ENCODE data around the gene RASSF6. TPM values are rescaled to one million over a fixed set of nuclear protein-coding genes. Genes with fewer than 3 reads are reported as not detected.
"Not testable (repeated sequence)": the region's sequence is repeated elsewhere in the genome, so short reads cannot be mapped to it uniquely, and the experiment has no call there.

The RASSF6 gene
- total and polyA plus RNA-seq, 11 donors, result 0.11 TPM; not detected in 10

DNA sequence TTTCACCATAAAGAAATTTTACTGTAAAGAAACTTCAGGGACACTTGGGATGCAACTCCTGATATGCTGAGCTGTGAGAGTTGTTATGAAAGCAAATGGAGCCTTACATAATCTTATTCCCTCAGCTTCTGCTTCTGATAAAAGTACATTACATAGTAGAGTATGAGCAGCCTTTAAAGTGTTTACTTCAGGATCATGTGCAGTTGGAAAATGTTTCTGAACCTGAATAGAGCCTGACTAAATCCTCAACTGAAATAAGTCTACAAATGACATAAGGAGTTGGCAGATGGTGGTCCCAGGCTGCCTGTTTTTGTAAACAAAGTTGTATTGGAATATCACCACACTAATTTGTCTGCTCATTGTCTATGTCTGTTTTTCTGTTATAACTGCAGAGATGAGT is 19.3 kb downstream of the RASSF6 start:
- H3K9me3 ChIP-seq, result peaks cover 0 to 4% (median 0%) of the 10 kb centered on the region in 12 donors
- ATAC-seq, result peak in 2 of 4 donors; percentile 22 to 26
- no peaks in the 10 kb centered on the region for H3K36me3 ChIP-seq
- intact Hi-C loops (cut with DNase I), result no loop called here
- no peaks in the 10 kb centered on the region for H3K4me1 ChIP-seq
- DNase-seq, result no peak
- peak overlapping the region in 1 of 12 donors; percentile 30 for H3K27ac ChIP-seq
- H3K27me3 ChIP-seq, result no peaks in the 10 kb centered on the region
- TF ChIP-seq, protein P1, sequence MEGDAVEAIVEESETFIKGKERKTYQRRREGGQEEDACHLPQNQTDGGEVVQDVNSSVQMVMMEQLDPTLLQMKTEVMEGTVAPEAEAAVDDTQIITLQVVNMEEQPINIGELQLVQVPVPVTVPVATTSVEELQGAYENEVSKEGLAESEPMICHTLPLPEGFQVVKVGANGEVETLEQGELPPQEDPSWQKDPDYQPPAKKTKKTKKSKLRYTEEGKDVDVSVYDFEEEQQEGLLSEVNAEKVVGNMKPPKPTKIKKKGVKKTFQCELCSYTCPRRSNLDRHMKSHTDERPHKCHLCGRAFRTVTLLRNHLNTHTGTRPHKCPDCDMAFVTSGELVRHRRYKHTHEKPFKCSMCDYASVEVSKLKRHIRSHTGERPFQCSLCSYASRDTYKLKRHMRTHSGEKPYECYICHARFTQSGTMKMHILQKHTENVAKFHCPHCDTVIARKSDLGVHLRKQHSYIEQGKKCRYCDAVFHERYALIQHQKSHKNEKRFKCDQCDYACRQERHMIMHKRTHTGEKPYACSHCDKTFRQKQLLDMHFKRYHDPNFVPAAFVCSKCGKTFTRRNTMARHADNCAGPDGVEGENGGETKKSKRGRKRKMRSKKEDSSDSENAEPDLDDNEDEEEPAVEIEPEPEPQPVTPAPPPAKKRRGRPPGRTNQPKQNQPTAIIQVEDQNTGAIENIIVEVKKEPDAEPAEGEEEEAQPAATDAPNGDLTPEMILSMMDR (IDR thresholded peaks at IDR 0.05), result no peak
- TF ChIP-seq POLR2A (IDR thresholded peaks at IDR 0.05), result no peak
- no peak overlapping the region for H3K4me3 ChIP-seq

DNA sequence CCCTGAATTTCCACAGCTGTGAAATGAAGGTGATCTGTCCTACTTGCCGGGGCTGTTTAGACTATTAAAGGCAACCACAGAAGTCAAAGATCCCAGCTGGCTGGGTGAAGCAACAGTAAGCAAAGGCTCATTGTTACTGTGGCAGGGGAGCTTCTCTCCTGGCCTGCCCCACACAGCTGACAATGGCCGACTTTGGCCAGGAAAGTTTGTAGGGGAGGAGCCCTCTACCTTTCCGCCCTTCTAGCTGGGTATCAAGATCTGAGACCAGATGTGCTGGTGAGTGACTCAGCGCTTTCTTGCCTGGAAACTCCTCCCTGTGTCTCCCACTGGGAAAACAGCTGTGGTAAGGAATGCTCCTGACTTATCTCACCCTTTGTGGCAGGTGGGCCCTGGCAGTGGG is 21.1 kb downstream of the RASSF6 start:
- peak in 2 of 4 donors; percentile 46 to 58 for ATAC-seq
- no peak overlapping the region for H3K4me3 ChIP-seq
- 32 to 41% (median 38%) methylated on average over 3 to 4 of the region's 4 CpGs for WGBS, 4 donors
- TF ChIP-seq, protein P1 (IDR thresholded peaks at IDR 0.05), result no peak
- TF ChIP-seq POLR2A (IDR thresholded peaks at IDR 0.05), result no peak
- DNase-seq, result peak in 1 of 5 donors; percentile 28
- H3K4me1 ChIP-seq, result no peaks in the 10 kb centered on the region
- H3K27ac ChIP-seq, result no peak overlapping the region
- H3K9me3 ChIP-seq, result peaks cover 0 to 4% (median 0%) of the 10 kb centered on the region in 12 donors
- intact Hi-C loops (cut with DNase I), result loop anchor here in 6 of 10 donors (10.0 kb wide), 3 partner anchors 56 to 536 kb away; no protein-coding TSS in a partner anchor
- no peaks in the 10 kb centered on the region for H3K36me3 ChIP-seq
- H3K27me3 ChIP-seq, result no peaks in the 10 kb centered on the region

DNA sequence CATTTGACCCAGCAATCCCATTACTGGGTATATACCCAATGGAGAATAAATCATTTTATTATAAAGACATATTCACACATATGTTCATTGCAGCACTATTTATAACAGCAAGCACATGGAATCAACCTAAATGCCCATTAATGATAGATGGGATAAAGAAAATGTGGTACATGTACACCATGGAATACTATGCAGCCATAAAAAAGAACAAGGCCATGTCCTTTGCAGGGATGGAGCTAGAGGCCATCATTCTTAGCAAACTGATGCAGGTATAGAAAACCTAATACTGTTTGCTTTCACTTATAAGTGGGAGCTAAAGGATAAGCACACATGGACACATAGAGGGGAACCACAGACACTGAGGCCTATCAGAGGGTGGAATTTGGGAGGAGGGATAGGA is 22.6 kb downstream of the RASSF6 start:
- peaks cover 0 to 4% (median 0%) of the 10 kb centered on the region in 12 donors for H3K9me3 ChIP-seq
- H3K4me1 ChIP-seq, result no peaks in the 10 kb centered on the region
- TF ChIP-seq, protein P1 (IDR thresholded peaks at IDR 0.05), result no peak
- TF ChIP-seq POLR2A (IDR thresholded peaks at IDR 0.05), result no peak

DNA sequence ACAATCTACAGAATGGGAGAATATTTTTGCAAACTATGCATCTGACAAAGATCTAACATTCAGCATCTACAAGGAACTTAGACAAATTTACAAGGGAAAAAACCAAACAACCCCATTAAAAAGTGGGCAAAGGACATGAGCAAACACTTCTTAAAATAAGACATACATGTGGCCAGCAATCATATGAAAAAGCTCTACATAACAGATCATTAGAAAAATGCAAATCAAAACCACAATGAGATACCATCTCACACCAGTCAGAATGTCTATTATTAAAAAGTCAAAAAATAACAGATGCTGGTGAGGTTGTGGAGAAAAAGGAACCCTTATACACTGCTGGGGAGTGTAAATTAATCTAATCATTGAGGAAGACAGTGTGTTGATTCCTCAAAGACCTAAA is 23.1 kb downstream of the RASSF6 start:
- H3K27ac ChIP-seq, H3K4me1 ChIP-seq, ATAC-seq, H3K27me3 ChIP-seq, H3K36me3 ChIP-seq, H3K4me3 ChIP-seq, DNase-seq, H3K9me3 ChIP-seq: not testable (repeated sequence)
- intact Hi-C loops (cut with DNase I), result loop anchor here in 6 of 10 donors (10.0 kb wide), 3 partner anchors 58 to 538 kb away; no protein-coding TSS in a partner anchor

More for the DNA sequence above, 22.6 kb downstream of the RASSF6 start:
- Histone ChIP-seq H3K27me3 (no peaks in the 10 kb centered on the region), H3K27ac (no peak overlapping the region), H3K4me3 (no peak overlapping the region), H3K36me3 (no peaks in the 10 kb centered on the region)
- ATAC-seq (no peak), DNase-seq (no peak)
- intact Hi-C loops (cut with DNase I), result loop anchor here in 6 of 10 donors (10.0 kb wide), 3 partner anchors 57 to 537 kb away; no protein-coding TSS in a partner anchor

DNA sequence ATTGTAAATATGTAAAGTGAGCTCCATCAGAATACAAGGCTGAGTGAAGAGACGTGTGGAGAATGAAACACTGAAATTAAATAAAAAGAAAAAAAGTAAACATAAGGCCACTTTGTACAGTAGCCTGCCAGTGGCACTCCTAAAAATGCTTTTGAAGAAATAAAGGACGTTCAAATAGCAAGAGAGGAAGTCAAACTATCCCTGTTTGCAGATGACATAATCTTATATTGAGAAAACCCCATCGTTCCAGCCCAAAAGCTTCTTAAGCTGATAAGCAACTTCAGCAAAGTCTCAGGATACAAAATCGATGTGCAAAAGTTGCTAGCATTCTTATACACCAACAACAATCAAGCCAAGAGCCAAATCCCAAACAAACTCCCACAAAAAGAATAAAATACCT is 24.2 kb downstream of the RASSF6 start:
- Histone ChIP-seq H3K4me1 (no peaks in the 10 kb centered on the region), H3K27ac (no peak overlapping the region), H3K36me3 (no peaks in the 10 kb centered on the region), H3K4me3 (no peak overlapping the region), H3K27me3 (no peaks in the 10 kb centered on the region), H3K9me3 (peaks cover 0 to 4% (median 0%) of the 10 kb centered on the region in 12 donors)
- intact Hi-C loops (cut with DNase I), result loop anchor here in 6 of 10 donors (10.0 kb wide), 3 partner anchors 59 to 539 kb away; no protein-coding TSS in a partner anchor
- no peak for TF ChIP-seq POLR2A (IDR thresholded peaks at IDR 0.05)
- TF ChIP-seq, protein P1 (IDR thresholded peaks at IDR 0.05), result no peak
- 28 to 41% (median 32%) methylated on average over 4 of the region's 4 CpGs for WGBS, 4 donors
- DNase-seq (no peak), ATAC-seq (no peak)

All from heart left ventricle (tissue), 16 donors.